ENCODE data around the gene IFNA6.

DNA sequence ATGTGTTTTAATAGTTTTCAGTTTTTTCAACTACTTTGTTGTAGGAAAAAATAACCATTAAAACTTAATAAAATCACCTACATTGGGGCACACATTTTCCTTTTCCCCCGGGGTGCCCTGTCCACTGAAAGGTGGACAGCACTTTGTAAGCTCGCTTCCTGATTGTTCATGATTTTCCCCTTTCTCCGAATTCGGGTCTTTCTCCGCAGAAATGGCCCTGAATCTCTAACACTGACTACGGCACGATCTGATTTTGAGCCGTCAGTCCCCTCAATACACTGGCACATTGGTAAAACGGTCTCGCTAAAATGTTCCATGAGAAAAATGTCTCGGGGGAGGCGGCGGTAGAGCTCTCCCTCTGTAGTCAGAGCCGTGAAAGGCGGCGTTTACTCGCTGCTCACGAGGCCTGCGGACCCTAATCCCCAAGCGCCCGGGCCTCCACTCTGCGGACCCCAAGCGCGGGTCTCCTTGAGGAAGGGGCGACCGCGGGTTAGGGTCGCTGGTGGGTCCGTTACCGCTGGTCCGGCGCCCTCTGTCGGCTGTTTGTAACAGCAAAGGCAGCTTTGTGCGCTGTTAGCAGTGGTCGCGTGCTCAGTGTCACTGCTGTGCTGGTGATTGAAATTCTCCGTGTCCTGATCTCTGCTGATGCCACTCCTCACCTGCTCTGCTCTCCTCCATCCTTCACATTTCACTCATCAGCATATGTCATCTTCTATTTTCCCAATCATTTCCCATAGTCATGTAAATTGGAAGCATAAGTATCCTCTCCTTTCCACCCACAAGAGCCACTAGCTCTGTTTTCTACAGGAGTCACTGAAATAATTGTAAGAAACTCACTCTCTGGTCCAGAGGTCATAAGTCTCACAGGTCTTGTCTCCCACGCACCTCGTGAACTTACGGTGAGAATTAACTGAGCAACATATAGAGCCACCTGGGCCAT is 45.4 kb upstream of the IFNA6 start:
- TF ChIP-seq, protein P1, sequence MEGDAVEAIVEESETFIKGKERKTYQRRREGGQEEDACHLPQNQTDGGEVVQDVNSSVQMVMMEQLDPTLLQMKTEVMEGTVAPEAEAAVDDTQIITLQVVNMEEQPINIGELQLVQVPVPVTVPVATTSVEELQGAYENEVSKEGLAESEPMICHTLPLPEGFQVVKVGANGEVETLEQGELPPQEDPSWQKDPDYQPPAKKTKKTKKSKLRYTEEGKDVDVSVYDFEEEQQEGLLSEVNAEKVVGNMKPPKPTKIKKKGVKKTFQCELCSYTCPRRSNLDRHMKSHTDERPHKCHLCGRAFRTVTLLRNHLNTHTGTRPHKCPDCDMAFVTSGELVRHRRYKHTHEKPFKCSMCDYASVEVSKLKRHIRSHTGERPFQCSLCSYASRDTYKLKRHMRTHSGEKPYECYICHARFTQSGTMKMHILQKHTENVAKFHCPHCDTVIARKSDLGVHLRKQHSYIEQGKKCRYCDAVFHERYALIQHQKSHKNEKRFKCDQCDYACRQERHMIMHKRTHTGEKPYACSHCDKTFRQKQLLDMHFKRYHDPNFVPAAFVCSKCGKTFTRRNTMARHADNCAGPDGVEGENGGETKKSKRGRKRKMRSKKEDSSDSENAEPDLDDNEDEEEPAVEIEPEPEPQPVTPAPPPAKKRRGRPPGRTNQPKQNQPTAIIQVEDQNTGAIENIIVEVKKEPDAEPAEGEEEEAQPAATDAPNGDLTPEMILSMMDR (IDR thresholded peaks at IDR 0.05): peak; percentile 56 to 76 (median 67)
- TF ChIP-seq POLR2A (IDR thresholded peaks at IDR 0.05): no peak

Data from adrenal gland (tissue), 5 donors.